Liver (tissue), 9 donors: ENCODE results near the gene WWOX. TPM values are rescaled to one million over a fixed set of nuclear protein-coding genes. Genes with fewer than 3 reads are reported as not detected.

Experiments
- DNase-seq: peaks from one replicate; pipeline ENCODE4 v3.0.0-alpha.2; 2017; ENCODE audit warnings: low spot score
- H3K27ac ChIP-seq, 2 donors: one replicate each; pipeline ENCODE4 v1.7.0; 2013; ENCODE audit warnings: inconsistent platforms in 2 of 2, low read length in 2 of 2, control low read depth in 1 of 2, low read depth in 1 of 2, mild to moderate bottlenecking in 1 of 2
- H3K27me3 ChIP-seq, 4 donors: one replicate each; pipeline versions ENCODE4 v1.6.1 to v1.7.0; 2013; ENCODE audit warnings: low read length in 3 of 4, inconsistent platforms in 1 of 4, mild to moderate bottlenecking in 1 of 4, moderate library complexity in 1 of 4; ENCODE audit not compliant: control insufficient read depth in 4 of 4, insufficient read depth in 4 of 4
- H3K36me3 ChIP-seq, 4 donors: one replicate each; pipeline versions ENCODE4 v1.6.1 to v1.7.0; 2013; ENCODE audit warnings: low read length in 3 of 4, mild to moderate bottlenecking in 3 of 4, low read depth in 1 of 4, moderate library complexity in 1 of 4; ENCODE audit not compliant: control insufficient read depth in 4 of 4, insufficient read depth in 3 of 4
- H3K4me1 ChIP-seq, 4 donors: one replicate each; pipeline versions ENCODE4 v1.6.1 to v1.7.0; 2013; ENCODE audit warnings: low read length in 3 of 4, mild to moderate bottlenecking in 3 of 4, moderate library complexity in 1 of 4; ENCODE audit not compliant: control insufficient read depth in 4 of 4, insufficient read depth in 4 of 4
- H3K4me3 ChIP-seq, 3 donors: one replicate each; pipeline versions ENCODE4 v1.6.1 to v1.7.0; 2013; ENCODE audit warnings: low read length in 3 of 3, control low read depth in 1 of 3, low read depth in 1 of 3, mild to moderate bottlenecking in 1 of 3
- H3K9ac ChIP-seq, 2 donors: one replicate each; pipeline ENCODE4 v1.7.0; 2013; ENCODE audit warnings: low read length in 2 of 2, mild to moderate bottlenecking in 2 of 2, moderate library complexity in 2 of 2, control low read depth in 1 of 2, low read depth in 1 of 2
- H3K9me3 ChIP-seq, 4 donors: one replicate each; pipeline versions ENCODE4 v1.6.1 to v1.7.0; 2013; ENCODE audit warnings: low read length in 3 of 4; ENCODE audit not compliant: control insufficient read depth in 4 of 4
- EGR1 ChIP-seq, 2 donors: IDR thresholded peaks; 2 replicates each; pipeline ENCODE4 v1.6.1; 2016 to 2018; ENCODE audit warnings: antibody characterized with exemption in 2 of 2, low read depth in 2 of 2
- FOXA1 ChIP-seq: IDR thresholded peaks from 2 replicates; pipeline ENCODE4 v1.6.1; 2016; ENCODE audit warnings: antibody characterized with exemption
- FOXA2 ChIP-seq: IDR thresholded peaks from 2 replicates; pipeline ENCODE4 v1.6.1; 2016; ENCODE audit warnings: antibody characterized with exemption
- GABPA ChIP-seq, 2 donors: IDR thresholded peaks in 1 of 2; conservative IDR thresholded peaks in 1 of 2; 2 replicates each; pipeline ENCODE4 v1.6.1; 2016; ENCODE audit warnings: antibody characterized with exemption in 2 of 2, mild to moderate bottlenecking in 1 of 2, moderate library complexity in 1 of 2
- HNF4A ChIP-seq, 2 donors: conservative IDR thresholded peaks; 2 replicates each; pipeline ENCODE4 v1.6.1; 2016; ENCODE audit warnings: antibody characterized with exemption in 2 of 2, mild to moderate bottlenecking in 2 of 2
- HNF4G ChIP-seq: IDR thresholded peaks from 2 replicates; pipeline ENCODE4 v1.6.1; 2016; ENCODE audit warnings: antibody characterized with exemption
- JUND ChIP-seq, 2 donors: IDR thresholded peaks; 2 replicates each; pipeline ENCODE4 v1.6.1; 2016; ENCODE audit warnings: antibody characterized with exemption in 2 of 2
- NR2F2 ChIP-seq: IDR thresholded peaks from 2 replicates; pipeline ENCODE4 v1.6.1; 2016; ENCODE audit warnings: antibody characterized with exemption
- RAD21 ChIP-seq, 2 donors: IDR thresholded peaks; 2 replicates each; pipeline ENCODE4 v1.6.1; 2016; ENCODE audit warnings: antibody characterized with exemption in 2 of 2, mild to moderate bottlenecking in 2 of 2
- RXRA ChIP-seq, 2 donors: IDR thresholded peaks; 2 replicates each; pipeline ENCODE4 v1.6.1; 2017 to 2018; ENCODE audit warnings: antibody characterized with exemption in 2 of 2, mild to moderate bottlenecking in 1 of 2
- SP1 ChIP-seq: IDR thresholded peaks from 2 replicates; pipeline ENCODE4 v1.6.1; 2018; ENCODE audit warnings: antibody characterized with exemption, mild to moderate bottlenecking
- TAF1 ChIP-seq: conservative IDR thresholded peaks from 2 replicates; pipeline ENCODE4 v1.6.1; 2016; ENCODE audit warnings: antibody characterized with exemption, mild to moderate bottlenecking
- YY1 ChIP-seq: IDR thresholded peaks from 2 replicates; pipeline ENCODE4 v1.6.1; 2016; ENCODE audit warnings: antibody characterized with exemption, mild to moderate bottlenecking
- ZBTB33 ChIP-seq: IDR thresholded peaks from 2 replicates; pipeline ENCODE4 v1.6.1; 2016; ENCODE audit warnings: antibody characterized with exemption
- WGBS: extraction: QIAGEN DNeasy Blood & Tissue Kit; methylation state at CpG from one replicate; pipeline ENCODE4 v1.1.7; 2013; 5-methylcytosine and 5-hydroxymethylcytosine counted together
- polyA plus RNA-seq, 2 donors: library from polyadenylated mRNA; stranded (reverse) in 1 of 2; unstranded in 1 of 2; fragments of 200-250 nt in 1 of 2; fragments of >200 nt in 1 of 2; fragmentation: Nextera tagmentation in 1 of 2; extraction: Ambion mirVana in 1 of 2; gene quantifications; one replicate each; pipeline versions ENCODE4 v1.2.1 to v1.2.3, GENCODE V29; 2013 to 2015
- total RNA-seq, 2 donors: library from RNA; depleted of rRNA; stranded (reverse); fragments of >200 nt; gene quantifications; one replicate each; pipeline ENCODE4 v1.2.3, GENCODE V29; 2014
- TF ChIP-seq, protein P1 (sequence below): IDR thresholded peaks from 2 replicates; pipeline ENCODE4 v1.6.1; 2016; ENCODE audit warnings: antibody characterized with exemption
- TF ChIP-seq, protein P2 (sequence below): fragments of 150-350 bp; IDR thresholded peaks from 2 replicates; pipeline ENCODE4 v1.5.1; 2017; ENCODE audit warnings: improper control_type of control experiment, low read depth, low read length; ENCODE audit not compliant: missing input control
- TF ChIP-seq, protein P3 (sequence below): IDR thresholded peaks from 2 replicates; pipeline ENCODE4 v1.6.1; 2016; ENCODE audit warnings: antibody characterized with exemption, mild to moderate bottlenecking
- TF ChIP-seq, protein P4 (sequence below): IDR thresholded peaks from 2 replicates; pipeline ENCODE4 v1.6.1; 2016; ENCODE audit warnings: antibody characterized with exemption
- donor health status: healthy.
- donor health status: healthy.
- donor health status: healthy.
- donor health status: healthy.
- donor health status: healthy.

WWOX gene
- total and polyA plus RNA-seq, 4 donors, result 9.8 to 46.0 (median 15.3) TPM

DNA sequence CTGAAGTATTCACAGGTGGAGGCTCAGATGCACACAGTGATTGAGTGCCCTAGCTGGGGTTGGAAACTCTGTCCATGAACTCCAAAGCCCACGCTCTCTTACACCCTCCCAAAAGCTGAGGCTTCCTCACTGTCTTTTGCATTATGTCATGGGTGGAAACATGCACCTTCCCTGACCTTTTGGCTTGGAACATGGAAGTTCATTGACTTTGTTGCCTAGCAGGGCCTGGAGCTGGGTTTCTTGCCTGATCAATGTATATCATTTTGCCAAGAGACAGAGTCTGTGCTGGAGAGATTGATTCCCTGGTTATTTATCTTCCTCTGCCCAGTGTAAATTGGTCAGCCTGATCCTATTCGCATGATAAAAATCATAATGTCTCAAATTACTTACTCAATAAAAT, 942.7 kb downstream of the WWOX start:
- DNase-seq, result no peak
- Histone ChIP-seq H3K9me3 (no peaks in the 10 kb centered on the region), H3K4me3 (no peak overlapping the region), H3K4me1 (peaks cover 0 to 18% (median 13%) of the 10 kb centered on the region in 4 donors), H3K27me3 (no peaks in the 10 kb centered on the region), H3K27ac (no peak overlapping the region), H3K36me3 (no peaks in the 10 kb centered on the region), H3K9ac (no peak overlapping the region)
- 65% methylated on average over 2 of the region's 2 CpGs for WGBS
- peak; percentile 72 to 83 for TF ChIP-seq RXRA (IDR thresholded peaks at IDR 0.05)
- TF ChIP-seq, protein P1, sequence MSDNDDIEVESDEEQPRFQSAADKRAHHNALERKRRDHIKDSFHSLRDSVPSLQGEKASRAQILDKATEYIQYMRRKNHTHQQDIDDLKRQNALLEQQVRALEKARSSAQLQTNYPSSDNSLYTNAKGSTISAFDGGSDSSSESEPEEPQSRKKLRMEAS, result no peak
- TF ChIP-seq YY1, result no peak
- no peak for TF ChIP-seq NR2F2
- no peak for TF ChIP-seq ZBTB33
- TF ChIP-seq HNF4A (conservative IDR thresholded peaks at IDR 0.05), result peak in 1 of 2 donors; percentile 42

GRCh38 chr16:79042886-79043285, 943.4 kb downstream of the WWOX start:
- no peak for TF ChIP-seq RXRA (IDR thresholded peaks at IDR 0.05)
- no peak overlapping the region for H3K27ac ChIP-seq
- WGBS, result 87% methylated on average over 3 of the region's 3 CpGs
- H3K27me3 ChIP-seq, result no peaks in the 10 kb centered on the region
- no peaks in the 10 kb centered on the region for H3K36me3 ChIP-seq
- H3K4me3 ChIP-seq, result no peak overlapping the region
- H3K9me3 ChIP-seq, result no peaks in the 10 kb centered on the region
- no peak for DNase-seq
- no peak overlapping the region for H3K9ac ChIP-seq
- peaks cover 0 to 12% (median 10%) of the 10 kb centered on the region in 4 donors for H3K4me1 ChIP-seq

DNA sequence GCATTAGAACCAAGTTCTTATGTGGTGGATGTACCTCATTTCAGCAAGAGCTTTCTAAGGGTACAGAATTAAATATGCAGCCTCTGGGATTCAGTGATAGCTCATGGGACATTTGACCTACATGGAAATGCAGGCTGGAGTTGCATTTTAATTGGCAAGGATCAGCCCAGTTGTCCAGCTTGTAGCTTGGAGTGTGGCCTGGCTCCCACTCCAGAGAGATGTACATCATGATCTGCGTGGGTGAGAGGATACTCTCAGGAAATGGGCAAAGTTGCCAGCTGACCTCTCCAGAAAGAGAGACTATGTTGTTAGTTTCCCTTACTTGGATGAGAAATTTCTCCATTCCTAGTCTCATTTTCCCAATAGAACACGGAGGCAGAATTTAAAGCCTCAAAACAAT, 945.7 kb downstream of the WWOX start:
- Histone ChIP-seq H3K4me3 (no peak overlapping the region), H3K27me3 (no peaks in the 10 kb centered on the region), H3K9ac (no peak overlapping the region), H3K9me3 (no peaks in the 10 kb centered on the region), H3K36me3 (no peaks in the 10 kb centered on the region), H3K27ac (no peak overlapping the region), H3K4me1 (peaks cover 0 to 9% (median 7%) of the 10 kb centered on the region in 4 donors)
- DNase-seq, result no peak
- WGBS, result 86% methylated on average over 2 of the region's 2 CpGs
- TF ChIP-seq SP1 (no peak), FOXA1 (no peak), EGR1 (IDR thresholded peaks at IDR 0.05; ENCODE audit: low read depth in 2 of 2) (no peak), RXRA (IDR thresholded peaks at IDR 0.05) (no peak), TAF1 (no peak), YY1 (no peak), FOXA2 (no peak), ZBTB33 (no peak), RAD21 (IDR thresholded peaks at IDR 0.05) (no peak), NR2F2 (no peak), GABPA (IDR thresholded peaks at IDR 0.05 in 1 of 2, conservative IDR thresholded peaks at IDR 0.05 in 1 of 2) (no peak), HNF4A (conservative IDR thresholded peaks at IDR 0.05) (no peak), HNF4G (no peak), JUND (IDR thresholded peaks at IDR 0.05) (no peak)
- TF ChIP-seq, protein P2, sequence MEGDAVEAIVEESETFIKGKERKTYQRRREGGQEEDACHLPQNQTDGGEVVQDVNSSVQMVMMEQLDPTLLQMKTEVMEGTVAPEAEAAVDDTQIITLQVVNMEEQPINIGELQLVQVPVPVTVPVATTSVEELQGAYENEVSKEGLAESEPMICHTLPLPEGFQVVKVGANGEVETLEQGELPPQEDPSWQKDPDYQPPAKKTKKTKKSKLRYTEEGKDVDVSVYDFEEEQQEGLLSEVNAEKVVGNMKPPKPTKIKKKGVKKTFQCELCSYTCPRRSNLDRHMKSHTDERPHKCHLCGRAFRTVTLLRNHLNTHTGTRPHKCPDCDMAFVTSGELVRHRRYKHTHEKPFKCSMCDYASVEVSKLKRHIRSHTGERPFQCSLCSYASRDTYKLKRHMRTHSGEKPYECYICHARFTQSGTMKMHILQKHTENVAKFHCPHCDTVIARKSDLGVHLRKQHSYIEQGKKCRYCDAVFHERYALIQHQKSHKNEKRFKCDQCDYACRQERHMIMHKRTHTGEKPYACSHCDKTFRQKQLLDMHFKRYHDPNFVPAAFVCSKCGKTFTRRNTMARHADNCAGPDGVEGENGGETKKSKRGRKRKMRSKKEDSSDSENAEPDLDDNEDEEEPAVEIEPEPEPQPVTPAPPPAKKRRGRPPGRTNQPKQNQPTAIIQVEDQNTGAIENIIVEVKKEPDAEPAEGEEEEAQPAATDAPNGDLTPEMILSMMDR, result no peak
- TF ChIP-seq, protein P3, sequence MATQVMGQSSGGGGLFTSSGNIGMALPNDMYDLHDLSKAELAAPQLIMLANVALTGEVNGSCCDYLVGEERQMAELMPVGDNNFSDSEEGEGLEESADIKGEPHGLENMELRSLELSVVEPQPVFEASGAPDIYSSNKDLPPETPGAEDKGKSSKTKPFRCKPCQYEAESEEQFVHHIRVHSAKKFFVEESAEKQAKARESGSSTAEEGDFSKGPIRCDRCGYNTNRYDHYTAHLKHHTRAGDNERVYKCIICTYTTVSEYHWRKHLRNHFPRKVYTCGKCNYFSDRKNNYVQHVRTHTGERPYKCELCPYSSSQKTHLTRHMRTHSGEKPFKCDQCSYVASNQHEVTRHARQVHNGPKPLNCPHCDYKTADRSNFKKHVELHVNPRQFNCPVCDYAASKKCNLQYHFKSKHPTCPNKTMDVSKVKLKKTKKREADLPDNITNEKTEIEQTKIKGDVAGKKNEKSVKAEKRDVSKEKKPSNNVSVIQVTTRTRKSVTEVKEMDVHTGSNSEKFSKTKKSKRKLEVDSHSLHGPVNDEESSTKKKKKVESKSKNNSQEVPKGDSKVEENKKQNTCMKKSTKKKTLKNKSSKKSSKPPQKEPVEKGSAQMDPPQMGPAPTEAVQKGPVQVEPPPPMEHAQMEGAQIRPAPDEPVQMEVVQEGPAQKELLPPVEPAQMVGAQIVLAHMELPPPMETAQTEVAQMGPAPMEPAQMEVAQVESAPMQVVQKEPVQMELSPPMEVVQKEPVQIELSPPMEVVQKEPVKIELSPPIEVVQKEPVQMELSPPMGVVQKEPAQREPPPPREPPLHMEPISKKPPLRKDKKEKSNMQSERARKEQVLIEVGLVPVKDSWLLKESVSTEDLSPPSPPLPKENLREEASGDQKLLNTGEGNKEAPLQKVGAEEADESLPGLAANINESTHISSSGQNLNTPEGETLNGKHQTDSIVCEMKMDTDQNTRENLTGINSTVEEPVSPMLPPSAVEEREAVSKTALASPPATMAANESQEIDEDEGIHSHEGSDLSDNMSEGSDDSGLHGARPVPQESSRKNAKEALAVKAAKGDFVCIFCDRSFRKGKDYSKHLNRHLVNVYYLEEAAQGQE, result no peak
- TF ChIP-seq, protein P1, result no peak
- TF ChIP-seq, protein P4, sequence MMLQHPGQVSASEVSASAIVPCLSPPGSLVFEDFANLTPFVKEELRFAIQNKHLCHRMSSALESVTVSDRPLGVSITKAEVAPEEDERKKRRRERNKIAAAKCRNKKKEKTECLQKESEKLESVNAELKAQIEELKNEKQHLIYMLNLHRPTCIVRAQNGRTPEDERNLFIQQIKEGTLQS, result no peak
